Fibroblast of villous mesenchyme (primary cell): Measurements from ENCODE around the gene DNAI1. TPM values are rescaled to one million over a fixed set of nuclear protein-coding genes. Genes with fewer than 3 reads are reported as not detected.

ENCODE experiments used
- DNase-seq: peaks from one replicate; pipeline ENCODE4 v3.0.0-alpha.2; 2010; ENCODE audit warnings: low read depth
- H3K4me3 ChIP-seq: 2 replicates; pipeline ENCODE4 v1.5.1; 2011; ENCODE audit warnings: low read depth, mild to moderate bottlenecking, low read length
- total RNA-seq: library from RNA; depleted of rRNA; stranded (reverse); fragments of >200 nt; gene quantifications from 2 replicates; pipeline ENCODE4 v1.2.3, GENCODE V29; 2012
- TF ChIP-seq, protein P1 (sequence below): IDR thresholded peaks from 2 replicates; pipeline ENCODE4 v1.5.1; 2012; ENCODE audit warnings: low read depth, mild to moderate bottlenecking, low read length; ENCODE audit not compliant: insufficient read depth

The DNAI1 gene
- total RNA-seq, 1 donor: under 0.01 TPM

DNA sequence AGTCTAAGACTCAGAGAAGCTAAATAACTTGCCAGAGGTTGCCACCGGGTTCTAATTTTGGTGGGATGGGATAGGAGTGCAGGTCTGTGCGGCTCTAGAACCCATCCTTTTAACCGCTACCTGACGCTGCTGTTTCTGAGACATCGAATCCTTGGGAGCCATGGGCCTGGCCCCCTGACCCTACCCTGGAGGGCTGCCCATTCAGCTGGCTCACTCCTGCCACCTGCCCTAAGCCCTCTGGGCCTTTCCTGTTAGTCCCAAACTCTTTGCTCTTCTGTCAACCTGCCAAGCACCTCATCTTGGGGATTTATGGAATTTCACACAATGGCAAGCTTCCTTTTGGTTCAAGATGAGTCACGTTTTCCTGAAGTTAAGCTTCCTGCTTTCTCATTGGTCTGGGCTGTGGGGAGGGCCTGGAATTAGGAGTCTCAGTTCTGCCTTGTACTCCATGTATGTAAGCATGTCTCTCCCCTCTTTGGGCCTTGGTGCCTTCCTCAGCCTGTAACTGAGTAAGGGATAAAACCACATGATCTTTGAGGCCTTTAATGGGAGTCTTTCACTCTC, 37.6 kb downstream of the DNAI1 start:
- TF ChIP-seq, protein P1, sequence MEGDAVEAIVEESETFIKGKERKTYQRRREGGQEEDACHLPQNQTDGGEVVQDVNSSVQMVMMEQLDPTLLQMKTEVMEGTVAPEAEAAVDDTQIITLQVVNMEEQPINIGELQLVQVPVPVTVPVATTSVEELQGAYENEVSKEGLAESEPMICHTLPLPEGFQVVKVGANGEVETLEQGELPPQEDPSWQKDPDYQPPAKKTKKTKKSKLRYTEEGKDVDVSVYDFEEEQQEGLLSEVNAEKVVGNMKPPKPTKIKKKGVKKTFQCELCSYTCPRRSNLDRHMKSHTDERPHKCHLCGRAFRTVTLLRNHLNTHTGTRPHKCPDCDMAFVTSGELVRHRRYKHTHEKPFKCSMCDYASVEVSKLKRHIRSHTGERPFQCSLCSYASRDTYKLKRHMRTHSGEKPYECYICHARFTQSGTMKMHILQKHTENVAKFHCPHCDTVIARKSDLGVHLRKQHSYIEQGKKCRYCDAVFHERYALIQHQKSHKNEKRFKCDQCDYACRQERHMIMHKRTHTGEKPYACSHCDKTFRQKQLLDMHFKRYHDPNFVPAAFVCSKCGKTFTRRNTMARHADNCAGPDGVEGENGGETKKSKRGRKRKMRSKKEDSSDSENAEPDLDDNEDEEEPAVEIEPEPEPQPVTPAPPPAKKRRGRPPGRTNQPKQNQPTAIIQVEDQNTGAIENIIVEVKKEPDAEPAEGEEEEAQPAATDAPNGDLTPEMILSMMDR: no peak
- no peak for DNase-seq
- H3K4me3 ChIP-seq: no peak overlapping the region

DNA sequence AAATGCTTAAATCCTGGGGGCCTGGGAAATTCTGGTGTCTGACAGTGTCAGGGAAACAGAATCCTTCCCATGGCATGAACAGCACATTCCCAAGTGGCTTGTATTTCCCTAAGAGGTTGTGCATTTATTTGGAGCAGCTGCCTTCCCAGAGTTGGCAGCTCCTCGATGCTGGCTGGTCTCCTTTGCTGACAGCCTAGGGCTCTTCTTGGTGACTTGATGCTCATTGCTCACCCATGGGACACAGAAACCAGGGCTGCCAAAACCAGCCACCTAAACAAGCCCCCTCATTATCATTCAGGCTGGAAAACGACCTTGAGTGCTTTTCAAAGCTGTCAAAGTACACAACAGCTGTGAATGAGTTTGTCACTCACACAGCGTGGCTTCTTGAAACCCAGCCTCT, 39.9 kb downstream of the DNAI1 start:
- DNase-seq: no peak
- no peak overlapping the region for H3K4me3 ChIP-seq
- TF ChIP-seq, protein P1: no peak

- no peak overlapping the region for H3K4me3 ChIP-seq
- no peak for DNase-seq
- TF ChIP-seq, protein P1: no peak
Measured at GRCh38 chr9:34499076-34499475, 40.5 kb downstream of the DNAI1 start.

- DNase-seq: peak; percentile 31
- no peak overlapping the region for H3K4me3 ChIP-seq
- TF ChIP-seq, protein P1: peak; percentile 95
Measured at GRCh38 chr9:34500623-34501267, 42.1 kb downstream of the DNAI1 start.

- H3K4me3 ChIP-seq: no peak overlapping the region
- DNase-seq: no peak
- TF ChIP-seq, protein P1: no peak
Measured at GRCh38 chr9:34501372-34501771, 42.8 kb downstream of the DNAI1 start.

- DNase-seq: peak; percentile 16
- TF ChIP-seq, protein P1: peak; percentile 32
- no peak overlapping the region for H3K4me3 ChIP-seq
Measured at GRCh38 chr9:34501889-34502425, 43.4 kb downstream of the DNAI1 start.
